ENCODE measurements around the gene NOTCH4. TPM values are rescaled to one million over a fixed set of nuclear protein-coding genes. Genes with fewer than 3 reads are reported as not detected.

Gene NOTCH4
- total and polyA plus RNA-seq, 9 of the 15 experiments (the other 6 are each of a cell fraction or from before 2014, with no cell fraction given): 0.24 to 4.3 (median 1.7) TPM

DNA sequence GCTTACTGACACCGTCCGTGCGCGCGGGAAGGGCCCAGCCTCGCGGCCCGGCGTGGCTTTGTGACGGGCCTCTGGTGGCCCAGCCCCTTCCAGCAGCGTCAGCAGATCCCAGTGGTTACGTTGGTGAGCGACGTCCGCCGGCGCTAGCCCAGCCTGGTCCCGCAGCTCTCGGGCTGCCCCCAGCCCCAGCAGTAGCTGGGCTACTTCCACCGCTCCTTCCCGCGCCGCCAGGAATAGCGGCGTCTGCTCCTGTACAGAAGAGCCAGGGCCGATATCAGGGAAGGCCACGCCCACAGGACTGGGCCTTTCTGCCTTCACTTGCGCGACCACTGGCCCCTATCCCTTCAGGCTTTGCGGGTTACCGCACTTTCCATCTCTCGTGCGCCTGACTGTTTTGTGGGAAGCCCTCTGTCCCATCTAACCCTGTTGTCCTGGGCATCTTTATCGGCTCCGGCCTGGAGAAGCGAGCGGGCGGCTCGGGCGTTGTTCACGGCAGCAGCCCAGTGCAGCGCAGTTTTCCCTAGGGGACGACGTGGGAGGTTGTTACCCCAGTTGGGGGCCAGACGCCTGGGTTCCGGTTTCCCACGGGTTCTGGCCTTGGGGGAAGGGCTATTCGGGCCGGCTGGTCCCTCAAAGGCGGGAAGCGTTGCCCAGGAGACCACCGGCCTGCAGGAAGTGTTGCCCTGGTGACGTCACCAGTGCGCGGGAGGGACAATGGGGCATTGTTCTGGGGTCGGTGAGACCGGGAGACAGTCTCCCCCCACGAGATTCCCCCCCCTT is 27.8 kb downstream of the NOTCH4 start (continued):
- TF ChIP-seq RREB1 (CRISPR knock-in tag; IDR thresholded peaks at IDR 0.05): peak; percentile 93
- TF ChIP-seq, protein P1, sequence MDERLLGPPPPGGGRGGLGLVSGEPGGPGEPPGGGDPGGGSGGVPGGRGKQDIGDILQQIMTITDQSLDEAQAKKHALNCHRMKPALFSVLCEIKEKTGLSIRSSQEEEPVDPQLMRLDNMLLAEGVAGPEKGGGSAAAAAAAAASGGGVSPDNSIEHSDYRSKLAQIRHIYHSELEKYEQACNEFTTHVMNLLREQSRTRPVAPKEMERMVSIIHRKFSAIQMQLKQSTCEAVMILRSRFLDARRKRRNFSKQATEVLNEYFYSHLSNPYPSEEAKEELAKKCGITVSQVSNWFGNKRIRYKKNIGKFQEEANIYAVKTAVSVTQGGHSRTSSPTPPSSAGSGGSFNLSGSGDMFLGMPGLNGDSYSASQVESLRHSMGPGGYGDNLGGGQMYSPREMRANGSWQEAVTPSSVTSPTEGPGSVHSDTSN (CRISPR knock-in tag; IDR thresholded peaks at IDR 0.05; ENCODE audit: low read depth): 0 out of 2 replicates have a peak, but pooled peaks have one; percentile 37
- TF ChIP-seq, protein P1 (tag; conservative IDR thresholded peaks at IDR 0.05; ENCODE audit: low read depth): no peak
- peak; percentile 1 for TF ChIP-seq MEIS2 (IDR thresholded peaks at IDR 0.05; ENCODE audit: partially characterized antibody)
- 0 out of 2 replicates have a peak, but pooled peaks have one; percentile 8 for TF ChIP-seq ZNF583 (CRISPR knock-in tag; IDR thresholded peaks at IDR 0.05)
- TF ChIP-seq, protein P2, sequence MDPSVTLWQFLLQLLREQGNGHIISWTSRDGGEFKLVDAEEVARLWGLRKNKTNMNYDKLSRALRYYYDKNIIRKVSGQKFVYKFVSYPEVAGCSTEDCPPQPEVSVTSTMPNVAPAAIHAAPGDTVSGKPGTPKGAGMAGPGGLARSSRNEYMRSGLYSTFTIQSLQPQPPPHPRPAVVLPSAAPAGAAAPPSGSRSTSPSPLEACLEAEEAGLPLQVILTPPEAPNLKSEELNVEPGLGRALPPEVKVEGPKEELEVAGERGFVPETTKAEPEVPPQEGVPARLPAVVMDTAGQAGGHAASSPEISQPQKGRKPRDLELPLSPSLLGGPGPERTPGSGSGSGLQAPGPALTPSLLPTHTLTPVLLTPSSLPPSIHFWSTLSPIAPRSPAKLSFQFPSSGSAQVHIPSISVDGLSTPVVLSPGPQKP (CRISPR knock-in tag; IDR thresholded peaks at IDR 0.05): no peak
- TF ChIP-seq E2F1 (CRISPR knock-in tag; IDR thresholded peaks at IDR 0.05): peak; percentile 97
- TF ChIP-seq HDAC2 (IDR thresholded peaks at IDR 0.05): peak; percentile 50; the same call in 1 of the 2 replicates
- TF ChIP-seq SIN3B (IDR thresholded peaks at IDR 0.05; ENCODE audit: low read depth): peak; percentile 62
- TF ChIP-seq ZNF12 (CRISPR knock-in tag; IDR thresholded peaks at IDR 0.05): peak; percentile 81; the same call in 1 of the 2 replicates
- TF ChIP-seq POLR2A (conservative IDR thresholded peaks at IDR 0.05): peak; percentile 97
- TF ChIP-seq SRSF3 (IDR thresholded peaks at IDR 0.05; ENCODE audit: insufficient read depth, low read length): 0 out of 2 replicates have a peak, but pooled peaks have one; percentile 79
- TF ChIP-seq ZBTB7A (IDR thresholded peaks at IDR 0.05; ENCODE audit: borderline replicate concordance, control insufficient read depth, low read depth, low read length): peak; percentile 58; the same call in 1 of the 2 replicates
- TF ChIP-seq NONO (IDR thresholded peaks at IDR 0.05; ENCODE audit: low read depth in 2 of 2, low read length in 1 of 2): peak in 1 of 2 experiments; percentile 57; a peak in 1 of 4 replicates
- TF ChIP-seq CBX8 (IDR thresholded peaks at IDR 0.05; ENCODE audit: borderline replicate concordance, extremely low read depth, low read depth, low read length, poor library complexity, severe bottlenecking): no peak
- peak; percentile 14; the same call in 1 of the 2 replicates for TF ChIP-seq RNF2 (IDR thresholded peaks at IDR 0.05)

Data from K562 (cell line).